Astrocyte of the cerebellum (primary cell): ENCODE results near the gene CA9.

Source experiments
- DNase-seq: peaks from one replicate; pipeline ENCODE4 v3.0.0-alpha.2; 2011; ENCODE audit warnings: low read depth
- H3K4me3 ChIP-seq: 2 replicates; pipeline ENCODE4 v1.5.1; 2011; ENCODE audit warnings: mild to moderate bottlenecking, low read depth, low read length, moderate library complexity
- in situ Hi-C: cut with HindIII; loops from 2 replicates; pipeline ENCODE4 v1.10.0; 2017; ENCODE audit warnings: low sequenced_read_pairs
- TF ChIP-seq, protein P1 (sequence below): IDR thresholded peaks from 2 replicates; pipeline ENCODE4 v1.5.1; 2012; ENCODE audit warnings: low read length, low read depth, moderate library complexity, mild to moderate bottlenecking; ENCODE audit errors: missing control alignments

CA9 gene

DNA sequence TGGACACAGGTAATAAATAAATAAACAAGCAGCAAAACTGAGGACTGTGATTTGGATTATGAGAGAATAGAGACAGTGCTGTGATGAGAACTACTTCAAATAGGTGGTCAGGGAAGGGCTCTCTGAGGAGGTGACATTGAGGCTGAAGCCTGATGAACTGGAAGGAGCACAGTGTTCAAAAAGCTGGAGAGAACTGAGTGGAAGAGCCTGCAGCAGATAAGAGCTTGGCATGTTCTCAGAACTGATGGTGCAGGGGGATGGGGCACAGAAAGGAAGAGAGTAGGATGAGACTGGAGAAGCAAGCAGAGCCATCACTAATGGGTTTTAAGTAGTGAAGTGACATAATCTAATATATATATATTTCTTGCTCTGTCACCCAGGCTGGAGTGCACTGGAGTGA lies 27.2 kb downstream of the CA9 start:
- in situ Hi-C loops = no loop called here
- DNase-seq = no peak
- TF ChIP-seq, protein P1, sequence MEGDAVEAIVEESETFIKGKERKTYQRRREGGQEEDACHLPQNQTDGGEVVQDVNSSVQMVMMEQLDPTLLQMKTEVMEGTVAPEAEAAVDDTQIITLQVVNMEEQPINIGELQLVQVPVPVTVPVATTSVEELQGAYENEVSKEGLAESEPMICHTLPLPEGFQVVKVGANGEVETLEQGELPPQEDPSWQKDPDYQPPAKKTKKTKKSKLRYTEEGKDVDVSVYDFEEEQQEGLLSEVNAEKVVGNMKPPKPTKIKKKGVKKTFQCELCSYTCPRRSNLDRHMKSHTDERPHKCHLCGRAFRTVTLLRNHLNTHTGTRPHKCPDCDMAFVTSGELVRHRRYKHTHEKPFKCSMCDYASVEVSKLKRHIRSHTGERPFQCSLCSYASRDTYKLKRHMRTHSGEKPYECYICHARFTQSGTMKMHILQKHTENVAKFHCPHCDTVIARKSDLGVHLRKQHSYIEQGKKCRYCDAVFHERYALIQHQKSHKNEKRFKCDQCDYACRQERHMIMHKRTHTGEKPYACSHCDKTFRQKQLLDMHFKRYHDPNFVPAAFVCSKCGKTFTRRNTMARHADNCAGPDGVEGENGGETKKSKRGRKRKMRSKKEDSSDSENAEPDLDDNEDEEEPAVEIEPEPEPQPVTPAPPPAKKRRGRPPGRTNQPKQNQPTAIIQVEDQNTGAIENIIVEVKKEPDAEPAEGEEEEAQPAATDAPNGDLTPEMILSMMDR = no peak

DNA sequence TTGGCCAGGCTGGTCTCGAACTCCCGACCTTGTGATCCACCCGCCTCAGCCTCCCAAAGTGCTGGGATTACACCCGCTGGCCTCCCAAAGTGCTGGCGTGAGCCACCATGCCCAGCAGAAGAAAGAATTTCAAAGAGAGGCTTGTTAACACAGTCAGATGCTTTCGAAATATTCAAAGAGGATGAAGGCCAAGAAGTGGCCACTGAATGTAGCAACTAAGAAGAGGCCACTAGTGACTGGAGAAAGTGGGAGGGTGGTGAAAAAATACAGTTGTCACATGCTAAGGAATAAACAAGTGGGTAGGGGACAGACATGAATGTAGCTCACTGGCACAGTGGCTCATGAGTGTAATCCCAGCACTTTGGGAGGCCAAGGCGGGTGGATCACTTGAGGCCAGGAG lies 29.0 kb downstream of the CA9 start:
- in situ Hi-C loops = no loop called here
- TF ChIP-seq, protein P1 = no peak
- DNase-seq = no peak
- no peak overlapping the region for H3K4me3 ChIP-seq

More for the DNA sequence above, 27.2 kb downstream of the CA9 start:
- H3K4me3 ChIP-seq = no peak overlapping the region

DNA sequence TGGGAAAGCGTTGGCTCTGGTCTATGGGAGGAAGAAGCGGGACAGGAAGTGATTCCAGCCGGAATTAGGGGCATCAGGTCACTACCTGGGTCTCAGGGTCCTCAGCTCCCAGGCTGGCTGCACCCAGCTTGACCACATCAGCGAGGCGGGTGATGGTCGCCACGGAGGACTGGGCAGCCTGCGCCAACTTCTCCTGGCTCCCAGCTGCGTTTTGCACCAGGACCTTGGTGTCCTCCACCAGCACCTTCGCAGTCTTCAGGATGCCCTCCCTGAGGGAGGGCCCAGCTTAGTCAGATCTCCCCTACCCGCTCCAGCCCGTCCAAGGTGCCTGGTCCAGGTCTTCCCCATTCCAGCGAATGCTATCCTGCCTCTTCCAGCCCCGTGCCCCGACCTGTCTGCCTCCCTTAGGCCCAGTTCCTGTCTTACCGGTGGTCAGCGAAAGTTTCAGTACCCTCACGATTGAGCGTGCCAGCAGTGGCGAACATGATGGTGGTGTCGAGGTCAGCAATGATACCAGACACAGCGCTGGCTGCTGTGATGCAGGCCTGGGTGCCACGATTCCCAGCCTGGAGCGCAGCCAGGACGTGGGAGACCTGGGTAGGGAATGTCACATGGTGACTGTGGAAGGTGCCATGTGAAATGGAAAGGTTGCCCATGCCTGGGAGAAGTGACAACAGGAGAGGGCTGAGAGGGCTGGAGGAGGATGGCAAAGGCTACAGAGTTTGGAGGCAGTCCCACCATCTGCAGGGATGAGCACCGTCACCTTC lies 30.4 kb downstream of the CA9 start:
- no peak overlapping the region for H3K4me3 ChIP-seq
- no peak for DNase-seq
- in situ Hi-C loops = no loop called here
- TF ChIP-seq, protein P1 = no peak

DNA sequence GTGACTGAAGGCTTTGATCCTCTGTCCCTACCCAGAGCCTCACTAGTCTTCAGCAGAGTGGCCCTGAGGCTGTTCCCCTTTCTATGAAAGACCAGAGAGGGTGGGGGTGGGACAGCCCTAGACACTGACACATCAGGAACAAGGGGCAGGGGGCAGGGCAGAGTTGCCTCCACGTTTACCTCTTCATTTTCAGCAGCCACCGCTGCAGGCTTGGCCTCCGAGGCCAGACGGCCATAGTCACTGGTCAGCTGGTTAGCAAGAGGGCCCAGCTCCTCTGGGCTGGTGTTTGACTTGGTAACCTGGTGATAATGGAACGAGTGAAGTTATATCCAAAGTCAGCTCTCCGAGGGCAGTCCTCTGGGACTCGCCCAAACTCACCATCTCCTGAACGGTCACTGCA lies 31.6 kb downstream of the CA9 start:
- in situ Hi-C loops = no loop called here
- no peak overlapping the region for H3K4me3 ChIP-seq
- TF ChIP-seq, protein P1 = no peak
- DNase-seq = no peak

GRCh38 chr9:35705836-35706430 lies 32.2 kb downstream of the CA9 start:
- in situ Hi-C loops = no loop called here
- TF ChIP-seq, protein P1 = no peak
- H3K4me3 ChIP-seq = no peak overlapping the region
- DNase-seq = no peak

DNA sequence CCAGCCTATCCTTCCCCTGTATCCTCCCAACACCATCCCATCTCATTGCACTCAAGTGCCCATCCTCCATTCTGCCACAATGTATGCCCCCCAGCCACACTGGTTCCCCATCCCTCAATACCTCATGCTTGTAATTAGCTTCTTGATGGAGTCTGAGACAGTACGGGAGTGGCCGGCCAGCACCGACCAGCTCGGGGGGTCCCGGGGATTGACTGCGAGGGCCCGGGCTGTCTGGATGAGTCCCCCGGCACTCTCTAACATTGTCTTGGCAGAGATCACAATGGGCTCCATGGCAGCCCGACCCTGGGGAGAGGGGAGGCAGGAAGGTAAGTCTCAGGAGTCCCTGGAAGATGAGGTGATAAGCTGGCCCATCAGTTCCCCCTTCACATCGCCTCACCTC lies 33.2 kb downstream of the CA9 start:
- TF ChIP-seq, protein P1 = no peak
- H3K4me3 ChIP-seq = no peak overlapping the region
- DNase-seq = no peak
- in situ Hi-C loops = no loop called here
